NCI-H1694 treated with DMSO at 0.1 percent for 48 hours (cell line): ENCODE results near the gene TPSB2.

Experiments used
- DNase-seq: peaks from one replicate; lab custom pipeline; 2025; lab: John Stamatoyannopoulos, UW

Gene TPSB2

DNA sequence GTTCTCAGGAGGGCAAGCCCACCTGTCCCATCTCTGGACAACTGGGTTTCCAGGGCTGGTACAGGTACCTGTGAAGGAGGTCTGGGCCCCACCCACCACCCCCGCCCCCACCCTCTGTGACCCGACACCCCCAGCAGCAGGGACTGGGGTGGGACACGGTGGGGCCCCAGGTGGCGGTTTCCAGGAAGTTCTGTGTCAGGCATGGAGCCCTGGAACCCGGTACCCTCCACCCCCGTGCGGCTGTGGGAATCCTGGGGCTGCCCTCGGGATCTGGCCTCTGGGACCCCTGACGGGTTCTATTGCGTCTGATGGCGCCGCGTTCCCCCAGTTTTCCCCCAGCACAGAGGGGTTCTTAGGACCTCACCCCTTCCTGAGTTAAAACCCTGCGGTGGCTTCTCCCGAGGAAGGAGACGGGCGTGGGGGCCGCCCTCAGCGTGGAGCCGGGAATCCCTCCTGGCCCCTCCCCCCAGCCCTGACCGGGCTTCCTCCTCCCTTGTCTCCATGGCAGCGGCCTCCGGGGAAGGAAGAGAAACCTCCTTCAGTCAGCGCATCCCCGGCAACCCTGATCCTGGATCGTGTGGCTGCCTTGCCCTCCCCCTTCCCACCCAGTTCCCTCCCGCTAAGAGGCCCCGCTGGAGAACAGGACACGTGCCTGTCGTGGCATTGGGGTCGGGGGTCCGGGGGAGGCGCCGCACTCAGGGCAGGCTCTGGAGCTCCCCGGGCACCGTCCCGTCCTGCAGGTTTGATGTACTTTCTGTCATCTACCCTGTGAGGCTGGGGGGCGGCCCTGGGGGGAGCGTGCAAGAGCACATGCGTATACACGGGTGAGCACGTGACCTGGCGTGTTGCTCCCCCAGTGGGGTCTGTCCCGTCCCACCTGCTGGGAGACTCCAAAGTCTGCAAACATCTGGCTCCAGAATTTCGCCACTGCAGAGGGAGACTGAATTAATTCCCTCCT lies 46.8 kb downstream of the TPSB2 start:
- no peak for DNase-seq

DNA sequence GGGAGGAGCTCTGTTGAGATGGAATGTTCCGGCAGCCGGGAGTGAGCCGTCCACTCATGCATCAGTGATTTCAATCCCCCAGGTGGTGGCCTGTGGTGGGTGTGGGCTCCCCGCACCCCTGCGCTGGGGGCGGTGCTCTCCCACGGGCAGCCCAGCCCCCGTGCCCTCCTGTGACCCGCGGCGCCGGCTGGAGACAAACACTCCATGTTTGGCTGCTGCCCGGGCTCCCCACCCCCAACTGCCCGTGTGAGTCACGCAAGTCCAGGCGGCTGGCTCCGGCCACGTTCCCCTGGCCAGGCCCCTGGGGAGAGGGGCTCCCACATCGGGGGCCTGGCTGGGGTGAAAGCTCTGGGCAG lies 47.7 kb downstream of the TPSB2 start:
- no peak for DNase-seq

- DNase-seq, result no peak
Measured at GRCh38 chr16:1181404-1182315, 48.3 kb downstream of the TPSB2 start.

- DNase-seq, result no peak
Measured at GRCh38 chr16:1180549-1181403, 49.2 kb downstream of the TPSB2 start.
